ENCODE data around the gene NEU3. TPM values are rescaled to one million over a fixed set of nuclear protein-coding genes. Genes with fewer than 3 reads are reported as not detected.

The NEU3 gene
- total RNA-seq, 3 donors from 2014 or later, result 6.0 to 8.5 (median 6.7) TPM

DNA sequence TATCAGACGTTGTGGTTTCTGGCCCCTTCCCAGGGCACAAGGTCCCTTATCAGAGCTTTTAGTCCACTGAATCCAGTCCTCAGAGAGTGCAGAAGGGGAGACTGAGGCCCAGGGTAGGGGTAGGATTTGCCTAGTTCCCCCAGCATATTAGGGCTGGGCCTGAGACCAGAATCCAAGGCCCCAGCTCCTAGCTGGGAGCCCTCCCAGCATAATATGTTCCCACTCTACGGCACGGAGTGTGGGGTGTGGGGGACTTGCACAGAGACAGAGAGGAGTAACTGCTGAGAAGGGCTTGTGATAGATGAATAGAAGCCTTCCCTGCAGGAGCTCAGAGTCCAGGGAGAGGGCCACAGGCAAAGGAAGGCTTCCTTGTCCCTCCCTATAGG lies 43.8 kb downstream of the NEU3 start:
- no peak for TF ChIP-seq CTCF (IDR thresholded peaks at IDR 0.05)
- no peaks in the 10 kb centered on the region for H3K36me3 ChIP-seq (ENCODE audit: low read depth)
- H3K4me1 ChIP-seq (ENCODE audit: low read depth), result no peaks in the 10 kb centered on the region
- DNase-seq (no peak), ATAC-seq (no peak)
- no peak overlapping the region for H3K4me3 ChIP-seq
- H3K9me3 ChIP-seq, result no peaks in the 10 kb centered on the region
- intact Hi-C loops (cut with DNase I, micrococcal nuclease), result loop anchor here (5.0 kb wide), 1 partner anchor 105 kb away; no protein-coding TSS in a partner anchor

DNA sequence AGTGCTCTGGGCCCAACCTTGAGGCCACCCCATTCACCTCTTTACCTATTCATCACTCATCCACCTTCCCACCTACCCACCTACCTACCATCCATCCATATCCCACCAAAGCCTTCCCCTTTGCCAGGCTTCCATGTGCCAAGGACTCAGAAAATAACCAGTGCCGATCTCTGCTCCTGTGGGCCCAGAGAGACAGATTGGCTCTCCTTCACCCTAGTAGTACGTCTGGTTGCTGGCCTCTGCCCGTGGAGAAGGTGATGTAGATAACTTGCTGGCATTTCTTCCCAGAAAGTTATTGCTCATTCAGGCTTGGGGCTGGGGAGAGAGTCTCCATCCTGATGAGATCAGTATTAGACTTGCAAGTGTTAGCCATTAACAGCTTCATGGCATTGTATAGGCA lies 45.2 kb downstream of the NEU3 start:
- intact Hi-C loops (cut with DNase I, micrococcal nuclease), result loop anchor here (5.0 kb wide), 1 partner anchor 107 kb away; no protein-coding TSS in a partner anchor
- Histone ChIP-seq H3K9me3 (no peaks in the 10 kb centered on the region), H3K4me3 (no peak overlapping the region), H3K4me1 (ENCODE audit: low read depth) (no peaks in the 10 kb centered on the region), H3K36me3 (ENCODE audit: low read depth) (no peaks in the 10 kb centered on the region)
- ATAC-seq, result no peak
- no peak for DNase-seq
- no peak for TF ChIP-seq CTCF (IDR thresholded peaks at IDR 0.05)

GRCh38 chr11:75035256-75035655 lies 46.5 kb downstream of the NEU3 start:
- DNase-seq (no peak), ATAC-seq (no peak)
- Histone ChIP-seq H3K36me3 (ENCODE audit: low read depth) (no peaks in the 10 kb centered on the region), H3K4me1 (ENCODE audit: low read depth) (no peaks in the 10 kb centered on the region), H3K9me3 (no peaks in the 10 kb centered on the region), H3K4me3 (no peak overlapping the region)
- no peak for TF ChIP-seq CTCF (IDR thresholded peaks at IDR 0.05)
- intact Hi-C loops (cut with DNase I, micrococcal nuclease), result no loop called here

- peak in 1 of 3 donors; percentile 19 for DNase-seq
Measured at GRCh38 chr11:75035911-75036565, 47.3 kb downstream of the NEU3 start.

GRCh38 chr11:75040167-75040770 lies 51.5 kb downstream of the NEU3 start:
- Histone ChIP-seq H3K4me1 (ENCODE audit: low read depth) (no peaks in the 10 kb centered on the region), H3K4me3 (no peak overlapping the region), H3K9me3 (no peaks in the 10 kb centered on the region), H3K36me3 (ENCODE audit: low read depth) (no peaks in the 10 kb centered on the region)
- ATAC-seq (no peak), DNase-seq (no peak)
- intact Hi-C loops (cut with DNase I, micrococcal nuclease), result no loop called here
- TF ChIP-seq CTCF (IDR thresholded peaks at IDR 0.05), result no peak

More at GRCh38 chr11:75035911-75036565, 47.3 kb downstream of the NEU3 start:
- no peaks in the 10 kb centered on the region for H3K36me3 ChIP-seq (ENCODE audit: low read depth)
- no peaks in the 10 kb centered on the region for H3K9me3 ChIP-seq
- intact Hi-C loops (cut with DNase I, micrococcal nuclease), result no loop called here
- no peak overlapping the region for H3K4me3 ChIP-seq
- TF ChIP-seq CTCF (IDR thresholded peaks at IDR 0.05), result no peak
- peak; percentile 53 for ATAC-seq
- no peaks in the 10 kb centered on the region for H3K4me1 ChIP-seq (ENCODE audit: low read depth)

Data from mucosa of descending colon (tissue), 3 donors.